ENCODE results near the gene STX8.
A peak's percentile ranks its signal among the peaks of the same experiment; 100 is the strongest.

STX8 gene

DNA sequence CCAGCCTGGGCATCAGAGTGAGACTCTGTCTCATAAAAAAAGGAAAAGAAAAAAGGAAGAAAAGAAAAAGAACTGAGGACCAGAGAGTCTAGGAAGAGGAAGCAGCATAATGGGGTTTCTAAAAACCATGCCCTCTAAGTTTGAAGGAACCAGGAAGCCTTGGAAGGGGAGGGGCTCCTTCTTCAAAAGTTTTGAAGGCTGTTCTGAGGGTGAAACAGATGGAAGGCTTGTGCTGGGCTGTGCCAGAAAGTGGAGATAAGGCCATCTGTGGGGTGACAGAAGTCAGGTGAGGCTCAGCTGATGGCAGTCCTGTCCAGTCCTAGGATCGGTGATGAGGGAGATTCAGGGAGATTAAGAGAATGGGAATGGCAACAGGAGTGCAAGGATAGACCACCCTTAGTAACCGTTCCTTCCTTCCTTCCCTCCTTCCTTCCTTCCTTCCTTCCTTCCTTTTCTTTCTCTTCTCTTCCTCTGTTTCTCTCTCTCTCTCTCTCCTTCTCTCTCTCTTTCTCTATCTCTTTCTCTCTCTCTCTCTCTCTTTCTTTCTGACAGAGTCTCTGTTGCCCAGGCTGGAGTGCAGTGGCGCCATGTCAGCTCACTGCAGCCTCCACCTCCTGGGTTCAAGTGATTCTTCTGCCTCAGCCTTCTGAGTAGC, 371.7 kb downstream of the STX8 start:
- DNase-seq = peak in 1 of 2 donors; percentile 11

DNA sequence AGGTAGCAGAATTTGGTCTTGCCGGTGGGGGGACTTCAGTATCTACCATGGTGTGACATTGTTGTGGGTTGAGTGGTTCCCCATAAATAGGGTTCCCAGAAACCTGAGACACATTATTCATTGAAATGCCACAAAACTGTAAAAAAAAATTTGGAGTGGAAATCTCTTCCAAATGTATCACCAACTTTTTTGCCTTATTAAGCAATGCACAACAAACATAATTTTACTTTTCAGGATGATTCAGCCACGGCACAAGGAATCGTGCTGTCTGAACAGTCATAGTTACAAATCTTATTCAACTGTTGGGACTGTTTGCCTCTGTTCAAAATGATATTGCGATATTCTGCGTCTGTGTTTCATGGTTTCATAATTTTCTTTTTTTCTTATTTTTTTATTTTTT, 373.1 kb downstream of the STX8 start:
- no peak for DNase-seq

DNA sequence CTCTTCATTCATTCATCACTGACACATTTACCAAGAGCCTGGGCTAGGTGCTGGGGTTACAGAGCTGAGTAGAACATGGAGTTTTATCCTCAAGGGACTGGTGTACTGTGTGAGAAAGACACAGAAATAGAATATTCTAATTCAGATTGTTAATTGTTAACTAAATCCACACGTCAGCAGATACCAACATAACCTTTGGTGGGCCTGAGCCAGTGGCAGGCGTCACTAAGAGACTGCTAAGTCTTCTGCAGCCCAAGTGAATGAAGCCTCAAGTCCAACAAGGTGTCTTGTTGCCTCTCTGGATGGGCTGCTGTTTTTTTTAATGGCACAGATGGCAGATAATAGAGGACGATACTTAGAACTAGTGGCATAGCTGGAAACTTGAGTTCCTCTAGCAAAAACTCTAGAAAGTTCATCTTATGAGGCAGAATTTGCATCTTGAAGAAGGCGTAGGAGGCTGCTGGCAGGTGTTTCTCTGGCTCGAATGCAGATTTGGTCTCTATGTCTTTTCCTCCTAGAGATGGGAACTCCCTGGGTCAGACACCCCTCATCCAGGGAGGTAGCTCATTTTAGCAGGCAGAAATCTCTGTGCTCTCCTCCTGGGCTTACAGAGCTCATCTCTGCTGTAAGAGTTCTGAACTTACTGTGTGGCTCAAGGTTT, 374.8 kb downstream of the STX8 start:
- no peak for DNase-seq
